Stomach (tissue), 4 donors: ENCODE measurements around the gene ZNF276.

ENCODE experiments used
- CTCF ChIP-seq, 7 experiments: fragments of 450-650 bp in 4 of 7; fragments of 200-600 bp in 3 of 7; sonication (generic) in 3 of 7; IDR thresholded peaks; one replicate each; pipeline ENCODE4 v1.5.1; 2016 to 2019; ENCODE audit warnings: antibody characterized with exemption in 7 of 7, control low read depth in 2 of 7, mild to moderate bottlenecking in 1 of 7
- EP300 ChIP-seq: sonication (generic); formaldehyde crosslinking; IDR thresholded peaks from one replicate; pipeline ENCODE4 v1.6.1; 2017; ENCODE audit warnings: antibody characterized with exemption
- POLR2A ChIP-seq, 4 donors: fragments of 450-650 bp; IDR thresholded peaks; one replicate each; pipeline ENCODE4 v1.6.1; 2016; ENCODE audit warnings: antibody characterized with exemption in 4 of 4, control low read depth in 2 of 4, mild to moderate bottlenecking in 1 of 4, moderate library complexity in 1 of 4

- no peak for TF ChIP-seq CTCF (IDR thresholded peaks at IDR 0.05)
- TF ChIP-seq POLR2A (IDR thresholded peaks at IDR 0.05): no peak
- TF ChIP-seq EP300: no peak
These were observed 4.2 kb upstream of the ZNF276 start for GRCh38 chr16:89716916-89717687.
